Stimulated activated CD4-positive, alpha-beta T cell treated with anti-CD3 and anti-CD28 coated beads, Interleukin-15, amount 100 ng/mL, for 48 hours (primary cell): ENCODE measurements around the gene BEGAIN.

Experiments used
- DNase-seq, 2 donors: peaks; one replicate each; pipeline ENCODE4 v3.0.0-alpha.2; 2020; ENCODE audit warnings: low read depth in 2 of 2

The BEGAIN gene

GRCh38 chr14:100568164-100568997 lies 18.8 kb downstream of the BEGAIN start:
- no peak for DNase-seq

GRCh38 chr14:100567877-100568163 lies 19.4 kb downstream of the BEGAIN start:
- no peak for DNase-seq

GRCh38 chr14:100567009-100567876 lies 20.0 kb downstream of the BEGAIN start:
- no peak for DNase-seq

GRCh38 chr14:100566586-100566985 lies 20.6 kb downstream of the BEGAIN start:
- DNase-seq, result no peak

- DNase-seq, result no peak
Observed at GRCh38 chr14:100566119-100566518, 21.1 kb downstream of the BEGAIN start.

- no peak for DNase-seq
Observed at GRCh38 chr14:100565650-100566049, 21.6 kb downstream of the BEGAIN start.

GRCh38 chr14:100564512-100564911 lies 22.7 kb downstream of the BEGAIN start:
- no peak for DNase-seq

- no peak for DNase-seq
Observed at GRCh38 chr14:100562751-100563150, 24.5 kb downstream of the BEGAIN start.

- no peak for DNase-seq
Observed at GRCh38 chr14:100561005-100561404, 26.2 kb downstream of the BEGAIN start.

- DNase-seq, result no peak
Observed at GRCh38 chr14:100560471-100560870, 26.7 kb downstream of the BEGAIN start.

GRCh38 chr14:100559455-100559854 lies 27.8 kb downstream of the BEGAIN start:
- DNase-seq, result no peak

GRCh38 chr14:100558966-100559365 lies 28.3 kb downstream of the BEGAIN start:
- DNase-seq, result no peak

- DNase-seq, result no peak
Observed at GRCh38 chr14:100558226-100558625, 29.0 kb downstream of the BEGAIN start.

- DNase-seq, result no peak
Observed at GRCh38 chr14:100557658-100558057, 29.6 kb downstream of the BEGAIN start.

GRCh38 chr14:100556936-100557505 lies 30.2 kb downstream of the BEGAIN start:
- DNase-seq, result no peak

- DNase-seq, result no peak
Observed at GRCh38 chr14:100556140-100556475, 31.1 kb downstream of the BEGAIN start.

GRCh38 chr14:100555436-100556139 lies 31.6 kb downstream of the BEGAIN start:
- no peak for DNase-seq

- DNase-seq, result no peak
Observed at GRCh38 chr14:100554696-100555320, 32.4 kb downstream of the BEGAIN start.

- no peak for DNase-seq
Observed at GRCh38 chr14:100554082-100554677, 33.0 kb downstream of the BEGAIN start.

GRCh38 chr14:100553471-100553870 lies 33.7 kb downstream of the BEGAIN start:
- DNase-seq, result no peak

GRCh38 chr14:100552524-100553125 lies 34.6 kb downstream of the BEGAIN start:
- DNase-seq, result no peak
